Naive thymus-derived CD4-positive, alpha-beta T cell (primary cell): ENCODE measurements around the gene KYAT1. TPM values are rescaled to one million over a fixed set of nuclear protein-coding genes. Genes with fewer than 3 reads are reported as not detected.

Source experiments
- ATAC-seq: fragments of 150-1000 bp; cut with Tn5 transposase; 2 replicates; pipeline ENCODE4 v1.10.0; 2021; ENCODE audit warnings: mild to moderate bottlenecking, moderate library complexity
- CTCF ChIA-PET: fragments of 350-600 bp; sonication (Branson Sonifier 250); formaldehyde crosslinking; loops from one replicate; lab custom pipeline; 2021; ENCODE audit warnings: antibody characterized with exemption; lab: Charles Lee
- POLR2A ChIA-PET: fragments of 350-600 bp; sonication (Branson Sonifier 250); formaldehyde crosslinking; loops from one replicate; lab custom pipeline; 2021; ENCODE audit warnings: antibody characterized with exemption, inconsistent platforms; lab: Charles Lee
- DNase-seq, 9 donors: peaks; one replicate each; pipeline versions ENCODE4 v3.0.0 to v3.0.0-alpha.2; 2020 to 2022; ENCODE audit warnings: mixed read lengths in 1 of 9
- H3K27ac ChIP-seq: one replicate; pipeline ENCODE4 v1.7.0; 2013; ENCODE audit warnings: mild to moderate bottlenecking, low read depth, low read length, moderate library complexity
- H3K27me3 ChIP-seq, 2 donors: one replicate each; pipeline ENCODE4 v1.7.0; 2013; ENCODE audit warnings: low read length in 2 of 2, mild to moderate bottlenecking in 2 of 2, moderate library complexity in 2 of 2; ENCODE audit not compliant: control insufficient read depth in 2 of 2, insufficient read depth in 2 of 2
- H3K36me3 ChIP-seq, 3 experiments: 1 replicate in 2 of 3; 2 replicates in 1 of 3; pipeline ENCODE4 v1.7.0; 2013; ENCODE audit warnings: low read length in 3 of 3, mild to moderate bottlenecking in 3 of 3, moderate library complexity in 1 of 3; ENCODE audit not compliant: insufficient read depth in 3 of 3, control insufficient read depth in 2 of 3
- H3K4me1 ChIP-seq, 2 donors: one replicate each; pipeline ENCODE4 v1.7.0; 2013; ENCODE audit warnings: low read length in 2 of 2, mild to moderate bottlenecking in 2 of 2, moderate library complexity in 1 of 2; ENCODE audit not compliant: control insufficient read depth in 2 of 2, insufficient read depth in 2 of 2
- H3K4me3 ChIP-seq: 2 replicates; pipeline ENCODE4 v1.7.0; 2013; ENCODE audit warnings: mild to moderate bottlenecking, low read length
- H3K9me3 ChIP-seq, 3 experiments: 1 replicate in 2 of 3; 2 replicates in 1 of 3; pipeline ENCODE4 v1.7.0; 2013; ENCODE audit warnings: low read length in 3 of 3; ENCODE audit not compliant: control insufficient read depth in 2 of 3
- H3K27ac Mint-ChIP-seq, 9 donors: one replicate each; pipeline ENCODE4 v1.8.0; 2020 to 2022; ENCODE audit warnings: mixed read lengths in 9 of 9, mild to moderate bottlenecking in 8 of 9, moderate library complexity in 5 of 9, inconsistent platforms in 2 of 9
- H3K27me3 Mint-ChIP-seq, 5 donors: one replicate each; pipeline ENCODE4 v1.8.0; 2021 to 2022; ENCODE audit warnings: mixed read lengths in 5 of 5, mild to moderate bottlenecking in 1 of 5
- H3K36me3 Mint-ChIP-seq, 5 donors: one replicate each; pipeline ENCODE4 v1.8.0; 2020 to 2022; ENCODE audit warnings: mixed read lengths in 5 of 5, mild to moderate bottlenecking in 3 of 5, inconsistent platforms in 1 of 5
- H3K4me1 Mint-ChIP-seq, 7 donors: one replicate each; pipeline ENCODE4 v1.8.0; 2020 to 2022; ENCODE audit warnings: mixed read lengths in 7 of 7, mild to moderate bottlenecking in 3 of 7, inconsistent platforms in 1 of 7
- H3K4me3 Mint-ChIP-seq, 10 donors: one replicate each; pipeline ENCODE4 v1.8.0; 2020 to 2022; ENCODE audit warnings: mild to moderate bottlenecking in 10 of 10, mixed read lengths in 10 of 10, moderate library complexity in 6 of 10, inconsistent platforms in 2 of 10
- H3K9me3 Mint-ChIP-seq, 11 donors: one replicate each; pipeline ENCODE4 v1.8.0; 2020 to 2022; ENCODE audit warnings: mixed read lengths in 11 of 11, mild to moderate bottlenecking in 4 of 11, inconsistent platforms in 1 of 11, moderate library complexity in 1 of 11
- intact Hi-C, 2 donors: fragments of 100-400 bp; cut with micrococcal nuclease; formaldehyde crosslinking; loops; one replicate each; pipeline ENCODE4 v1.15.1; 2023
- polyA plus RNA-seq, 2 donors: library from polyadenylated mRNA; unstranded; fragments of 300-500 nt; fragmentation: Illumina TruSeq; gene quantifications; one replicate each; pipeline ENCODE4 v1.2.3, GENCODE V29; 2021
- total RNA-seq, 6 experiments: library from RNA in 5 of 6; stranded (reverse) in 5 of 6; gene quantifications; 1 replicate in 5 of 6; 2 replicates in 1 of 6; pipeline ENCODE4 v1.2.3 and lab custom pipeline; 2021 to 2026

Gene KYAT1
- total and polyA plus RNA-seq, 7 experiments from 2014 or later: 7.2 to 18.2 (median 14.2) TPM

- no peaks in the 10 kb centered on the region for H3K27me3 Mint-ChIP-seq
- ATAC-seq (peak; percentile 17), DNase-seq (peak in 7 of 9 donors; percentile 31 to 49 (median 37))
- H3K4me1 Mint-ChIP-seq: peaks cover 56 to 91% (median 80%) of the 10 kb centered on the region in 7 donors
- ChIA-PET CTCF (interaction anchor here (1.7 kb wide), 1 partner anchor 29 kb away, joined by 6 read pairs; no protein-coding TSS in a partner anchor), POLR2A (interaction anchor here (0.6 to 3.7 kb wide), 6 partner anchors 9 to 29 kb away, joined by 3 to 48 read pairs (median 4); partner anchors contain the start of genes KYAT1 and LRRC8A)
- peak overlapping the region; percentile 89 for H3K27ac ChIP-seq
- peaks cover 78 to 89% of the 10 kb centered on the region in 2 donors for H3K4me1 ChIP-seq
- no peaks in the 10 kb centered on the region for H3K9me3 Mint-ChIP-seq
- peaks cover 7 to 32% (median 17%) of the 10 kb centered on the region in 5 donors for H3K36me3 Mint-ChIP-seq
- no peaks in the 10 kb centered on the region for H3K9me3 ChIP-seq
- H3K27ac Mint-ChIP-seq: peak overlapping the region; percentile 85 to 98 (median 96)
- H3K4me3 ChIP-seq: peak overlapping the region; percentile 26
- peaks cover 0 to 5% (median 4%) of the 10 kb centered on the region in 3 experiments for H3K36me3 ChIP-seq
- H3K27me3 ChIP-seq: no peaks in the 10 kb centered on the region
- peak overlapping the region; percentile 62 to 83 (median 78) for H3K4me3 Mint-ChIP-seq
- intact Hi-C loops: loop anchor here (5.0 kb wide), 3 partner anchors 138 to 347 kb away; partner anchors contain the start of genes MIGA2 (in 1 of the 2), SET (in 1 of the 2) and SPTAN1 (in 1 of the 2)
Observed at GRCh38 chr9:128899566-128900322, 18.0 kb upstream of the KYAT1 start.

- H3K27me3 ChIP-seq: no peaks in the 10 kb centered on the region
- Mint-ChIP-seq H3K27ac (peak overlapping the region; percentile 85 to 98 (median 96)), H3K9me3 (no peaks in the 10 kb centered on the region), H3K4me3 (peak overlapping the region; percentile 69 to 83 (median 78)), H3K36me3 (peaks cover 9 to 33% (median 18%) of the 10 kb centered on the region in 5 donors), H3K4me1 (peaks cover 58 to 94% (median 84%) of the 10 kb centered on the region in 7 donors), H3K27me3 (no peaks in the 10 kb centered on the region)
- intact Hi-C loops: no loop called here
- peaks cover 0 to 5% (median 4%) of the 10 kb centered on the region in 3 experiments for H3K36me3 ChIP-seq
- POLR2A ChIA-PET: interaction anchor here (0.7 to 1.6 kb wide), 3 partner anchors 16 to 29 kb away, joined by 3 to 6 read pairs (median 5); no protein-coding TSS in a partner anchor
- H3K27ac ChIP-seq: peak overlapping the region; percentile 89
- ATAC-seq (peak; percentile 0), DNase-seq (no peak)
- H3K4me1 ChIP-seq: peaks cover 76 to 90% of the 10 kb centered on the region in 2 donors
- no peaks in the 10 kb centered on the region for H3K9me3 ChIP-seq
- H3K4me3 ChIP-seq: peak overlapping the region; percentile 26
- CTCF ChIA-PET: interaction anchor here (0.6 to 1.7 kb wide), 3 partner anchors 27 to 261 kb away, joined by 3 to 6 read pairs (median 4); no protein-coding TSS in a partner anchor
Observed at GRCh38 chr9:128898845-128899565, 17.3 kb upstream of the KYAT1 start.

- H3K36me3 Mint-ChIP-seq: peaks cover 9 to 36% (median 22%) of the 10 kb centered on the region in 5 donors
- peak overlapping the region; percentile 56 to 83 (median 74) for H3K4me3 Mint-ChIP-seq
- Histone ChIP-seq H3K36me3 (peaks cover 0 to 5% (median 4%) of the 10 kb centered on the region in 3 experiments), H3K9me3 (no peaks in the 10 kb centered on the region), H3K4me1 (peaks cover 70 to 87% of the 10 kb centered on the region in 2 donors), H3K27ac (peak overlapping the region; percentile 89), H3K4me3 (no peak overlapping the region), H3K27me3 (no peaks in the 10 kb centered on the region)
- H3K27me3 Mint-ChIP-seq: no peaks in the 10 kb centered on the region
- H3K4me1 Mint-ChIP-seq: peaks cover 60 to 93% (median 81%) of the 10 kb centered on the region in 7 donors
- ChIA-PET POLR2A (interaction anchor here (0.6 to 1.6 kb wide), 3 partner anchors 16 to 27 kb away, joined by 3 to 6 read pairs (median 5); no protein-coding TSS in a partner anchor), CTCF (interaction anchor here (0.6 to 1.7 kb wide), 4 partner anchors 17 to 261 kb away, joined by 3 to 6 read pairs (median 4); partner anchors contain the start of genes KYAT1 and LRRC8A)
- ATAC-seq: no peak
- peak in 1 of 9 donors; percentile 18 for DNase-seq
- no peaks in the 10 kb centered on the region for H3K9me3 Mint-ChIP-seq
- H3K27ac Mint-ChIP-seq: peak overlapping the region; percentile 85 to 98 (median 96)
- intact Hi-C loops: no loop called here
Observed at GRCh38 chr9:128898382-128898781, 16.6 kb upstream of the KYAT1 start.

GRCh38 chr9:128895556-128895955 lies 13.8 kb upstream of the KYAT1 start:
- no peaks in the 10 kb centered on the region for H3K27me3 Mint-ChIP-seq
- H3K4me3 Mint-ChIP-seq: peak overlapping the region in 8 of 10 donors; percentile 25 to 72 (median 50)
- no peaks in the 10 kb centered on the region for H3K9me3 Mint-ChIP-seq
- H3K4me3 ChIP-seq: no peak overlapping the region
- intact Hi-C loops: no loop called here
- POLR2A ChIA-PET: interaction anchor here (0.6 to 2.0 kb wide), 2 partner anchors 15 to 967 kb away, joined by 3 to 8 read pairs; partner anchors contain the start of genes KYAT1 and LRRC8A
- H3K4me1 ChIP-seq: peaks cover 48 to 78% of the 10 kb centered on the region in 2 donors
- H3K36me3 Mint-ChIP-seq: peaks cover 9 to 43% (median 24%) of the 10 kb centered on the region in 5 donors
- H3K4me1 Mint-ChIP-seq: peaks cover 55 to 87% (median 77%) of the 10 kb centered on the region in 7 donors
- ATAC-seq: no peak
- DNase-seq: no peak
- no peaks in the 10 kb centered on the region for H3K9me3 ChIP-seq
- H3K36me3 ChIP-seq: peaks cover 0 to 12% (median 4%) of the 10 kb centered on the region in 3 experiments
- no peaks in the 10 kb centered on the region for H3K27me3 ChIP-seq
- H3K27ac ChIP-seq: peak overlapping the region; percentile 50
- peak overlapping the region; percentile 63 to 97 (median 82) for H3K27ac Mint-ChIP-seq
- CTCF ChIA-PET: no interaction called here

GRCh38 chr9:128894764-128895163 lies 13.0 kb upstream of the KYAT1 start:
- ATAC-seq: peak; percentile 33
- H3K9me3 Mint-ChIP-seq: no peaks in the 10 kb centered on the region
- peak in 1 of 9 donors; percentile 27 for DNase-seq
- H3K9me3 ChIP-seq: no peaks in the 10 kb centered on the region
- peak overlapping the region; percentile 50 for H3K27ac ChIP-seq
- no peaks in the 10 kb centered on the region for H3K27me3 Mint-ChIP-seq
- peak overlapping the region; percentile 63 to 97 (median 82) for H3K27ac Mint-ChIP-seq
- ChIA-PET POLR2A (interaction anchor here (1.1 to 3.5 kb wide), 4 partner anchors 10 to 65 kb away, joined by 3 to 23 read pairs (median 8); partner anchors contain the start of genes KYAT1, LRRC8A and SPOUT1), CTCF (interaction anchor here (0.7 kb wide), 1 partner anchor 142 kb away, joined by 6 read pairs; the partner anchor contains the start of gene MIGA2)
- no peaks in the 10 kb centered on the region for H3K27me3 ChIP-seq
- H3K36me3 Mint-ChIP-seq: peaks cover 9 to 42% (median 24%) of the 10 kb centered on the region in 5 donors
- H3K4me3 ChIP-seq: no peak overlapping the region
- intact Hi-C loops: no loop called here
- H3K4me3 Mint-ChIP-seq: peak overlapping the region; percentile 46 to 80 (median 60)
- peaks cover 40 to 70% of the 10 kb centered on the region in 2 donors for H3K4me1 ChIP-seq
- H3K4me1 Mint-ChIP-seq: peaks cover 48 to 82% (median 72%) of the 10 kb centered on the region in 7 donors
- H3K36me3 ChIP-seq: peaks cover 0 to 19% (median 4%) of the 10 kb centered on the region in 3 experiments
